ENCODE results near the gene KDM2A. TPM values are rescaled to one million over a fixed set of nuclear protein-coding genes. Genes with fewer than 3 reads are reported as not detected.

Gene KDM2A
- total RNA-seq, 1 experiment from 2014 or later, result 121 TPM

GRCh38 chr11:67174311-67174710 is 55.2 kb downstream of the KDM2A start:
- H3K27ac ChIP-seq (ENCODE audit: low read depth, low read length, poor library complexity, severe bottlenecking), result no peak overlapping the region
- TF ChIP-seq EZH2 (IDR thresholded peaks at IDR 0.05; ENCODE audit: borderline replicate concordance, low read depth, low read length, poor library complexity, severe bottlenecking) (no peak), CTCF (conservative IDR thresholded peaks at IDR 0.05; ENCODE audit: low read depth, low read length) (no peak)
- POLR2A ChIA-PET (ENCODE audit: low non-redundant PET), result no interaction called here
- DNase-seq (ENCODE audit: low spot score), result no peak
- no TSS peak for BruUV-seq (replicated peaks)
- H3K4me1 ChIP-seq (ENCODE audit: insufficient read depth, low read length, poor library complexity, severe bottlenecking), result no peaks in the 10 kb centered on the region
- H3K9me3 ChIP-seq (ENCODE audit: low read depth, low read length, poor library complexity, severe bottlenecking), result no peaks in the 10 kb centered on the region
- intact Hi-C loops (cut with micrococcal nuclease; ENCODE audit: unreplicated experiment), result no loop called here
- CTCF ChIA-PET, result no interaction called here
- H3K36me3 ChIP-seq (ENCODE audit: insufficient read depth, low read length, poor library complexity, severe bottlenecking), result no peaks in the 10 kb centered on the region
- no peak overlapping the region for H3K4me3 ChIP-seq (ENCODE audit: low read depth, low read length, poor library complexity, severe bottlenecking)
- no peaks in the 10 kb centered on the region for H3K27me3 ChIP-seq (replicated peaks; ENCODE audit: insufficient read depth, low read depth, low read length, poor library complexity)

- intact Hi-C loops (cut with micrococcal nuclease; ENCODE audit: unreplicated experiment), result no loop called here
- Histone ChIP-seq H3K27ac (ENCODE audit: low read depth, low read length, poor library complexity, severe bottlenecking) (no peak overlapping the region), H3K27me3 (replicated peaks; ENCODE audit: insufficient read depth, low read depth, low read length, poor library complexity) (no peaks in the 10 kb centered on the region), H3K9me3 (ENCODE audit: low read depth, low read length, poor library complexity, severe bottlenecking) (no peaks in the 10 kb centered on the region), H3K4me1 (ENCODE audit: insufficient read depth, low read length, poor library complexity, severe bottlenecking) (peaks cover 9% of the 10 kb centered on the region), H3K4me3 (ENCODE audit: low read depth, low read length, poor library complexity, severe bottlenecking) (no peak overlapping the region), H3K36me3 (ENCODE audit: insufficient read depth, low read length, poor library complexity, severe bottlenecking) (peaks cover 15% of the 10 kb centered on the region)
- ChIA-PET CTCF (no interaction called here), POLR2A (ENCODE audit: low non-redundant PET) (interaction anchor here (0.6 kb wide), 1 partner anchor 11 kb away, joined by 3 read pairs; no protein-coding TSS in a partner anchor)
- no TSS peak for BruUV-seq (replicated peaks)
- no peak for DNase-seq (ENCODE audit: low spot score)
- TF ChIP-seq EZH2 (IDR thresholded peaks at IDR 0.05; ENCODE audit: borderline replicate concordance, low read depth, low read length, poor library complexity, severe bottlenecking), result no peak
- no peak for TF ChIP-seq CTCF (conservative IDR thresholded peaks at IDR 0.05; ENCODE audit: low read depth, low read length)
These were observed 58.6 kb downstream of the KDM2A start for GRCh38 chr11:67177399-67178281.

GRCh38 chr11:67178421-67178820 is 59.4 kb downstream of the KDM2A start:
- POLR2A ChIA-PET (ENCODE audit: low non-redundant PET), result no interaction called here

More at GRCh38 chr11:67178421-67178820, 59.4 kb downstream of the KDM2A start:
- Histone ChIP-seq H3K36me3 (ENCODE audit: insufficient read depth, low read length, poor library complexity, severe bottlenecking) (peaks cover 20% of the 10 kb centered on the region), H3K4me1 (ENCODE audit: insufficient read depth, low read length, poor library complexity, severe bottlenecking) (peaks cover 9% of the 10 kb centered on the region), H3K4me3 (ENCODE audit: low read depth, low read length, poor library complexity, severe bottlenecking) (no peak overlapping the region), H3K27me3 (replicated peaks; ENCODE audit: insufficient read depth, low read depth, low read length, poor library complexity) (no peaks in the 10 kb centered on the region), H3K9me3 (ENCODE audit: low read depth, low read length, poor library complexity, severe bottlenecking) (no peaks in the 10 kb centered on the region), H3K27ac (ENCODE audit: low read depth, low read length, poor library complexity, severe bottlenecking) (no peak overlapping the region)
- TF ChIP-seq CTCF (conservative IDR thresholded peaks at IDR 0.05; ENCODE audit: low read depth, low read length) (no peak), EZH2 (IDR thresholded peaks at IDR 0.05; ENCODE audit: borderline replicate concordance, low read depth, low read length, poor library complexity, severe bottlenecking) (no peak)
- intact Hi-C loops (cut with micrococcal nuclease; ENCODE audit: unreplicated experiment), result no loop called here
- no TSS peak for BruUV-seq (replicated peaks)
- DNase-seq (ENCODE audit: low spot score), result no peak
- CTCF ChIA-PET, result no interaction called here
